GM12892 (cell line): ENCODE measurements around the gene WDFY2.

ENCODE experiments used
- POLR2A ChIP-seq: IDR thresholded peaks from 2 replicates; pipeline ENCODE4 v1.6.1; 2011; ENCODE audit warnings: low read depth, low read length, control low read depth
- POLR2AphosphoS5 ChIP-seq: IDR thresholded peaks from 2 replicates; pipeline ENCODE4 v1.6.1; 2011; ENCODE audit warnings: low read depth, low read length, control low read depth
- TAF1 ChIP-seq: IDR thresholded peaks from 2 replicates; pipeline ENCODE4 v1.6.1; 2011; ENCODE audit warnings: low read depth, mild to moderate bottlenecking, control low read depth, low read length, borderline replicate concordance

DNA sequence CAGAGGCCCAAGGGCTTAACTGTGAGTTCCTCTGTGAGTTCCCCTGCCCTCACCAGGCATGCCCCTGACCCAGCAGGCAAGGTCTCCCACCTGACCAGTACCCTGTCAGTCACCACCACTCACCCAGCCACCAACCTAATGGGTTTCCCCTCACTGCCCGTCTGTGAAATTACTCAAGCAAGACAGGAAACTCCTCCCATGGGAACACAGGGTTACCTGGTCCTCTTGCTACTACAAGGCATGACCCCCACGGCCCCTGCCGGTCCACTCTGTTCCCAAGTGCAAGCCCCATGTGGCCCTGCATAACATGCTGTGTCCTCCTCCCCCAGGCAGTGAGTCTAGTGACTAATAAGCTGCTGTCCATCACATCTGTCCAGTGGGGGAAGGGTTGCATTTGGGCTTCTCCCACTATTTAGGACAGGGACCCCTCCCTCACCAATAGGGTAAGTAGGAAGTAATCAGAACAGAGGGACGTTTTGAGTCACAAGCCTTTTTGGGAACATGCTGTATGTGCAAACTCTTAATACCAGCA lies 227.7 kb downstream of the WDFY2 start:
- TF ChIP-seq POLR2AphosphoS5 = no peak
- no peak for TF ChIP-seq POLR2A
- TF ChIP-seq TAF1 = no peak
